Neural progenitor cell (in vitro differentiated cells): ENCODE data around the gene TAOK2. TPM values are rescaled to one million over a fixed set of nuclear protein-coding genes. Genes with fewer than 3 reads are reported as not detected.
"Not testable (repeated sequence)": the region's sequence is repeated elsewhere in the genome, so short reads cannot be mapped to it uniquely, and the experiment has no call there.

Source experiments
- DNase-seq: peaks from one replicate; pipeline ENCODE4 v3.0.0-alpha.2; 2016; ENCODE audit warnings: low spot score
- H2AFZ ChIP-seq: fragments of 200-600 bp; sonication (generic); replicated peaks from 2 replicates; pipeline ENCODE4 v1.6.1; 2016; ENCODE audit warnings: antibody characterized with exemption
- H3F3A ChIP-seq: fragments of 200-600 bp; sonication (generic); 2 replicates; pipeline ENCODE4 v1.6.1; 2016; ENCODE audit warnings: antibody characterized with exemption, low read depth
- H3K27ac ChIP-seq: fragments of 200-600 bp; sonication (generic); 2 replicates; pipeline ENCODE4 v1.5.1; 2016; ENCODE audit warnings: mild to moderate bottlenecking
- H3K27me3 ChIP-seq: fragments of 200-600 bp; sonication (generic); 2 replicates; pipeline ENCODE4 v1.6.1; 2016; ENCODE audit warnings: mild to moderate bottlenecking, moderate library complexity
- H3K36me3 ChIP-seq: fragments of 200-600 bp; sonication (generic); 2 replicates; pipeline ENCODE4 v1.5.1; 2016
- H3K4me1 ChIP-seq: fragments of 200-600 bp; sonication (generic); 2 replicates; pipeline ENCODE4 v1.6.1; 2016; ENCODE audit warnings: mixed run types
- H3K4me2 ChIP-seq: fragments of 200-600 bp; sonication (generic); 2 replicates; pipeline ENCODE4 v1.6.1; 2016
- H3K4me3 ChIP-seq: fragments of 200-600 bp; sonication (generic); 2 replicates; pipeline ENCODE4 v1.5.1; 2016
- H3K79me2 ChIP-seq: fragments of 200-600 bp; sonication (generic); 2 replicates; pipeline ENCODE4 v1.6.1; 2016; ENCODE audit warnings: low read depth
- H3K9ac ChIP-seq: fragments of 200-600 bp; sonication (generic); 2 replicates; pipeline ENCODE4 v1.6.1; 2016
- H3K9me3 ChIP-seq: fragments of 200-600 bp; sonication (generic); 2 replicates; pipeline ENCODE4 v1.5.1; 2016; ENCODE audit warnings: low read depth
- H4K20me1 ChIP-seq: fragments of 200-600 bp; sonication (generic); 2 replicates; pipeline ENCODE4 v1.6.1; 2016; ENCODE audit warnings: low read depth
- H3K27ac Mint-ChIP-seq: 3 replicates; pipeline ENCODE4 v1.8.0; 2021; ENCODE audit warnings: mixed read lengths
- H3K27me3 Mint-ChIP-seq: 2 replicates; pipeline ENCODE4 v1.8.0; 2022; ENCODE audit warnings: low read depth, mild to moderate bottlenecking, inconsistent platforms, moderate library complexity, mixed read lengths; ENCODE audit not compliant: insufficient read depth
- H3K36me3 Mint-ChIP-seq: 3 replicates; pipeline ENCODE4 v1.8.0; 2021; ENCODE audit warnings: mixed read lengths
- H3K4me1 Mint-ChIP-seq: 3 replicates; pipeline ENCODE4 v1.8.0; 2021; ENCODE audit warnings: mixed read lengths
- H3K4me3 Mint-ChIP-seq: 3 replicates; pipeline ENCODE4 v1.8.0; 2021; ENCODE audit warnings: mild to moderate bottlenecking, moderate library complexity, mixed read lengths
- H3K9me3 Mint-ChIP-seq: 3 replicates; pipeline ENCODE4 v1.8.0; 2020; ENCODE audit warnings: mixed read lengths
- CTCF ChIP-seq: fragments of 200-600 bp; sonication (generic); IDR thresholded peaks from 2 replicates; pipeline ENCODE4 v1.5.1; 2017; ENCODE audit warnings: antibody characterized with exemption, mild to moderate bottlenecking
- EZH2 ChIP-seq: fragments of 200-600 bp; sonication (generic); IDR thresholded peaks from 2 replicates; pipeline ENCODE4 v1.6.1; 2017; ENCODE audit warnings: antibody characterized with exemption, mild to moderate bottlenecking, moderate library complexity
- EZH2phosphoT487 ChIP-seq: fragments of 200-600 bp; sonication (generic); IDR thresholded peaks from 2 replicates; pipeline ENCODE4 v1.6.1; 2017; ENCODE audit warnings: antibody characterized with exemption
- total RNA-seq: library from RNA; depleted of rRNA; stranded (reverse); fragments of >200 nt; gene quantifications from 2 replicates; pipeline ENCODE4 v1.2.3, GENCODE V29; 2015; ENCODE audit warnings: low replicate concordance

TAOK2 gene
- total RNA-seq, 1 donor from 2014 or later, result 13.8 TPM

GRCh38 chr16:30010844-30011713 lies 37.4 kb downstream of the TAOK2 start, which contains the start of gene DOC2A:
Gene DOC2A, minus strand, starts transcription at chr16:30011027. Its CDS starts 805 bp downstream, at chr16:30010222.
- peaks cover 2% of the 10 kb centered on the region for H3K9me3 Mint-ChIP-seq
- H3K9ac ChIP-seq, result no peak within 1 kb of the TSS

GRCh38 chr16:30011714-30012504 lies 38.2 kb downstream of the TAOK2 start:
- peak overlapping the region; percentile 88 for H3K4me3 Mint-ChIP-seq
- no peak overlapping the region for H3K9ac ChIP-seq
- no peaks in the 10 kb centered on the region for H3K36me3 ChIP-seq
- peak overlapping the region; percentile 88 for H3K4me2 ChIP-seq
- no peak for DNase-seq
- H3K4me1 Mint-ChIP-seq, result peaks cover 15% of the 10 kb centered on the region
- H3K27me3 Mint-ChIP-seq, result peaks cover 9% of the 10 kb centered on the region
- H3K79me2 ChIP-seq, result no peaks in the 10 kb centered on the region
- no peak overlapping the region for H3K27ac ChIP-seq
- peaks cover 3% of the 10 kb centered on the region for H3K36me3 Mint-ChIP-seq
- peak overlapping the region; percentile 76 for H3K27ac Mint-ChIP-seq
- peaks cover 16% of the 10 kb centered on the region for H3K4me1 ChIP-seq
- no peak for TF ChIP-seq CTCF
- TF ChIP-seq EZH2phosphoT487, result peak; percentile 5
- TF ChIP-seq EZH2, result no peak
- H3K4me3 ChIP-seq, result peak overlapping the region; percentile 61
- peaks cover 41% of the 10 kb centered on the region for H3K27me3 ChIP-seq
- H3K9me3 ChIP-seq, result no peaks in the 10 kb centered on the region
- no peaks in the 10 kb centered on the region for H4K20me1 ChIP-seq
- H3K9me3 Mint-ChIP-seq, result peaks cover 2% of the 10 kb centered on the region
- H3F3A ChIP-seq, result peaks cover 15% of the 10 kb centered on the region
- peak overlapping the region; percentile 48 for H2AFZ ChIP-seq

More at GRCh38 chr16:30010844-30011713, 37.4 kb downstream of the TAOK2 start, which contains the start of gene DOC2A:
- Histone ChIP-seq H3K4me2 (peak within 1 kb of the TSS; percentile 88), H3K36me3 (no peaks in the 10 kb centered on the region), H3K4me3 (peak within 1 kb of the TSS; percentile 61), H2AFZ (peak within 1 kb of the TSS; percentile 48), H3K79me2 (no peaks in the 10 kb centered on the region), H3K4me1 (peaks cover 16% of the 10 kb centered on the region), H3F3A (peaks cover 15% of the 10 kb centered on the region), H3K27ac (no peak within 1 kb of the TSS), H3K27me3 (peaks cover 41% of the 10 kb centered on the region), H3K9me3 (no peaks in the 10 kb centered on the region), H4K20me1 (no peaks in the 10 kb centered on the region)
- peaks cover 3% of the 10 kb centered on the region for H3K36me3 Mint-ChIP-seq
- H3K4me3 Mint-ChIP-seq, result peak within 1 kb of the TSS; percentile 88
- peaks cover 9% of the 10 kb centered on the region for H3K27me3 Mint-ChIP-seq
- no peak within 1 kb of the TSS for H3K27ac Mint-ChIP-seq
- DNase-seq, result peak; percentile 78
- H3K4me1 Mint-ChIP-seq, result peaks cover 15% of the 10 kb centered on the region
- TF ChIP-seq EZH2, result peak; percentile 33
- TF ChIP-seq CTCF, result no peak

- not testable (repeated sequence) for H3K4me3 ChIP-seq
These were observed 38.9 kb downstream of the TAOK2 start for GRCh38 chr16:30012598-30012997.

GRCh38 chr16:30015450-30015849 lies 41.8 kb downstream of the TAOK2 start:
- not testable (repeated sequence) for H4K20me1 ChIP-seq, H3K79me2 ChIP-seq, H3K9me3 ChIP-seq, H3K4me3 Mint-ChIP-seq, H3K36me3 Mint-ChIP-seq, H3K9me3 Mint-ChIP-seq, H3K4me3 ChIP-seq, H3K36me3 ChIP-seq, H2AFZ ChIP-seq, H3K4me2 ChIP-seq, H3K27ac Mint-ChIP-seq, H3K27ac ChIP-seq, H3K4me1 Mint-ChIP-seq, H3K9ac ChIP-seq, DNase-seq
- peaks cover 16% of the 10 kb centered on the region for H3K27me3 Mint-ChIP-seq
- Histone ChIP-seq H3F3A (peaks cover 15% of the 10 kb centered on the region), H3K4me1 (peaks cover 11% of the 10 kb centered on the region), H3K27me3 (peaks cover 26% of the 10 kb centered on the region)

More at GRCh38 chr16:30012598-30012997, 38.9 kb downstream of the TAOK2 start:
- H3K4me2 ChIP-seq, H3K36me3 Mint-ChIP-seq, H4K20me1 ChIP-seq, H3K79me2 ChIP-seq, H3K9me3 ChIP-seq, DNase-seq, H3K27ac ChIP-seq, H3K9me3 Mint-ChIP-seq, H2AFZ ChIP-seq, H3K36me3 ChIP-seq, H3K9ac ChIP-seq, H3K27ac Mint-ChIP-seq: not testable (repeated sequence)
- Histone ChIP-seq H3K4me1 (peaks cover 16% of the 10 kb centered on the region), H3F3A (peaks cover 15% of the 10 kb centered on the region), H3K27me3 (peaks cover 41% of the 10 kb centered on the region)
- H3K27me3 Mint-ChIP-seq, result peaks cover 11% of the 10 kb centered on the region
- peak overlapping the region; percentile 88 for H3K4me3 Mint-ChIP-seq
- peaks cover 15% of the 10 kb centered on the region for H3K4me1 Mint-ChIP-seq
